ENCODE data around the gene OR52J3. TPM values are rescaled to one million over a fixed set of nuclear protein-coding genes. Genes with fewer than 3 reads are reported as not detected.

The OR52J3 gene
- total RNA-seq = not detected
- not detected for polyA plus RNA-seq
- long read RNA-seq, donor 1 = 0 reads
- long read RNA-seq, donor 2 = 0 reads
- long read RNA-seq, donor 3 = 0 reads

DNA sequence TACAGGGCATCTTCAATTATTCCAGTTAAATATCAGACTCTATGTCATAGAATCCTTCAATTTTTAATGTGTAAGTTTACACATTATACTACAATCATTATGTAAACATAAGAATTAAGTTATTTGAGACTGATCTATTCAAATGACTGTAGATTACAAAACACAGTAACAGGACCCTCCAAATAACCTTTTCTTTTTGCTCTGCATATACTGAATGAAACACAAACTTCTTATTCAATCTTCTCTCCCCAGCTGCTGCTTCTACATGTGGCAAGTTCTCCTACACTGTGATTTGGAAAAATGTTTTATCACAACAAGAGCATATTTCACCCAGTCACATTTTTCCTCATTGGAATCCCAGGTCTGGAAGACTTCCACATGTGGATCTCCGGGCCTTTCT lies at the start of gene OR52J3:
OR52J3 (plus strand) TSS at position 301 of the 400 bp plus-strand sequence; CDS start at position 301, 0 bp downstream.
- H3K9me3 ChIP-seq = no peaks in the 10 kb centered on the region
- no peaks in the 10 kb centered on the region for H3K27me3 ChIP-seq
- H3K27ac ChIP-seq = no peak within 1 kb of the TSS
- intact Hi-C loops (cut with DNase I) = no loop called here
- no peaks in the 10 kb centered on the region for H3K36me3 ChIP-seq
- no peak within 1 kb of the TSS for H3K4me3 ChIP-seq
- DNase-seq (no peak), ATAC-seq (no peak)
- WGBS, 2 donors = 58 to 78% methylated on average over 1 of the region's 1 CpG
- H3K4me1 ChIP-seq = no peaks in the 10 kb centered on the region
- TF ChIP-seq, protein P1, sequence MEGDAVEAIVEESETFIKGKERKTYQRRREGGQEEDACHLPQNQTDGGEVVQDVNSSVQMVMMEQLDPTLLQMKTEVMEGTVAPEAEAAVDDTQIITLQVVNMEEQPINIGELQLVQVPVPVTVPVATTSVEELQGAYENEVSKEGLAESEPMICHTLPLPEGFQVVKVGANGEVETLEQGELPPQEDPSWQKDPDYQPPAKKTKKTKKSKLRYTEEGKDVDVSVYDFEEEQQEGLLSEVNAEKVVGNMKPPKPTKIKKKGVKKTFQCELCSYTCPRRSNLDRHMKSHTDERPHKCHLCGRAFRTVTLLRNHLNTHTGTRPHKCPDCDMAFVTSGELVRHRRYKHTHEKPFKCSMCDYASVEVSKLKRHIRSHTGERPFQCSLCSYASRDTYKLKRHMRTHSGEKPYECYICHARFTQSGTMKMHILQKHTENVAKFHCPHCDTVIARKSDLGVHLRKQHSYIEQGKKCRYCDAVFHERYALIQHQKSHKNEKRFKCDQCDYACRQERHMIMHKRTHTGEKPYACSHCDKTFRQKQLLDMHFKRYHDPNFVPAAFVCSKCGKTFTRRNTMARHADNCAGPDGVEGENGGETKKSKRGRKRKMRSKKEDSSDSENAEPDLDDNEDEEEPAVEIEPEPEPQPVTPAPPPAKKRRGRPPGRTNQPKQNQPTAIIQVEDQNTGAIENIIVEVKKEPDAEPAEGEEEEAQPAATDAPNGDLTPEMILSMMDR (IDR thresholded peaks at IDR 0.05) = no peak

DNA sequence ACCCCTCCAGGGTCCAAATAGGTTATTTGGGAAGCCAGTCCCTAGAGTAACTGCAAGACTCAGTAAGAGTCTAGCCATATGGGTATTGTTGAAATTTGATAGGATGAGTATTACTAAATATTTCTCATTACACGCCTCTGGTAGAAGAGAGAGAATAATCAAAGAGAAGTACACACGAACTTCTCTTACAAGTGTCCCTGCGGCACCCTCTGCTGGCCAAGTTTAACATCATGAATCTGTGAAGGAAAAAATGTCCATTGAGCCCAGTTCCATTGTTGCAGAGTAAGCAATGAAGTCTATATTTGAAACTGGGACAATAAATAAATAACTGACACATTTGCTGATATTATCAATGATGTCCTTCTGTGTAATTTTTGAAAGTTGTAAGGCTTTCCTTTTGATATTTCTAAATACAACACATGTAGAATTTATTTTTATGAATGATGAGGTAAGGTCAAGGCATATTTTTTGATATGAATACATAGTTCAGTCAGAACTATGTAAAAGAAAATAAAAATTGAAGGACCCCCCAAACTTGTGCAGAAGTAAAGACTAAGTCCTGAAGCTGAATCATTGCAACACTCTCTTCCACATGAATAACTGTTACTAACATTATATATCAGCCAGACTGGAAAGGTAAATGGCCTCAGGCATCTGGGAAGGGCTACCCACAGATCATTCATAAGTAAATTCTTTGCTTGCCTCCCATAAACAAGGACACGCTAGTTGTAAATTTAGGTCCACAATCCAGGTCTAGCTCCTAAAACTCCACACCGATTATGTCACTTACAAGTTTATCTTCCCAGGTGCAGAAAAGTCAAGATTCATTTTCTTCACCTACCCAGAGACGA lies 41.7 kb upstream of the OR52J3 start:
- Histone ChIP-seq H3K4me1 (no peaks in the 10 kb centered on the region), H3K9me3 (no peaks in the 10 kb centered on the region), H3K36me3 (no peaks in the 10 kb centered on the region), H3K27me3 (peaks cover 0 to 6% (median 0%) of the 10 kb centered on the region in 7 donors), H3K27ac (no peak overlapping the region), H3K4me3 (no peak overlapping the region)
- TF ChIP-seq, protein P1 (IDR thresholded peaks at IDR 0.05) = peak; percentile 24 to 74 (median 63)
- intact Hi-C loops (cut with DNase I) = loop anchor here in 9 of 10 donors (2.0 to 10.0 kb wide), 6 partner anchors 367 to 820 kb away; partner anchors contain the start of gene OR51D1 (in 7 of the 9)
- peak in 2 of 8 donors; percentile 41 to 44 for ATAC-seq
- 30 to 38% methylated on average over 6 of the region's 6 CpGs for WGBS, 2 donors
- peak; percentile 21 to 34 for DNase-seq

DNA sequence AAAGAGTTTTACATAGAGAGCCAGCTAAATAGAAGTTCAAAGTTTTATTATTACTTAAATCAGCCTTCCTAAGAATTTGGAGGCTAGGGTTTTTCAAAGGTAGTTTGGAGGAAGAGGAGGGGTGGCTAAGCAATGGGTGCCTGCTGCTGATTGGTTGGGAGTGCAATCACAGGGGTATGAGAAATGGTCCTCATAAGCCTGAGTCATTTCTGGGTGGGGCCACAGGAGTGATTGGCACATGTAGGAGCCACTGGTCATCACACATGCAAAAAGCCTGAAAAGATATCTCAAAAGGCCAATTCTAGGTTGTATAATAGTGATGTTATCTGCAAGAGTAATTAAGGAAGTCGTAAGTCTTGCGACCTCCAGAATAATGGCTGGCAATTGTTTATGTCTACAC lies 38.8 kb upstream of the OR52J3 start:
- no peak overlapping the region for H3K27ac ChIP-seq
- WGBS, 2 donors = 55 to 66% methylated on average over 2 of the region's 2 CpGs
- H3K4me3 ChIP-seq = no peak overlapping the region
- no peaks in the 10 kb centered on the region for H3K9me3 ChIP-seq
- TF ChIP-seq, protein P1 (IDR thresholded peaks at IDR 0.05) = no peak
- peaks cover 0 to 5% (median 0%) of the 10 kb centered on the region in 7 donors for H3K27me3 ChIP-seq
- ATAC-seq (no peak), DNase-seq (no peak)
- no peaks in the 10 kb centered on the region for H3K36me3 ChIP-seq
- no peaks in the 10 kb centered on the region for H3K4me1 ChIP-seq
- intact Hi-C loops (cut with DNase I) = loop anchor here in 3 of 10 donors (5.0 to 10.0 kb wide), 3 partner anchors 380 to 823 kb away; no protein-coding TSS in a partner anchor

DNA sequence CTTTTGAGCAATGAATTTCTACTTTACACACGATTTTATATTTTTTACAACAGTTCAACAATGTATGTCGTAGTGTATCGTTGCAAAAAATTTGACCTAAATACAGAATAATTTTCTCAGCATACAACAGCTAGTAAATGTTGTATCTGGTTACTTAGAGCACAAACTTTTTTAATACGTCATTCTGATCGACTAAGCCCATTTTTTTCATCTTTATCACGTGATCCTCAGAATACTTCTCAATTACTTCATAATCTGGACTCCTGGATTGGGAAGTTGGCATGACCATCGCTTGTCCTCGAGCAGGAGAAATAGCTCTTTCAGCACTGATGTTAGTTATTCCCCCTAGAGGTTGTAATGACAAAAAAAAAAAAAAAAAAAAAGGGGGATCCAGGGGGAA lies 35.1 kb upstream of the OR52J3 start:
- DNase-seq (no peak), ATAC-seq (no peak)
- Histone ChIP-seq H3K36me3 (no peaks in the 10 kb centered on the region), H3K9me3 (no peaks in the 10 kb centered on the region), H3K4me1 (no peaks in the 10 kb centered on the region), H3K27me3 (peaks cover 0 to 3% (median 0%) of the 10 kb centered on the region in 7 donors), H3K4me3 (no peak overlapping the region), H3K27ac (no peak overlapping the region)
- 59 to 72% methylated on average over 8 of the region's 8 CpGs for WGBS, 2 donors
- intact Hi-C loops (cut with DNase I) = loop anchor here in 1 of 10 donors (5.0 kb wide), 1 partner anchor 384 kb away; no protein-coding TSS in a partner anchor
- TF ChIP-seq, protein P1 (IDR thresholded peaks at IDR 0.05) = no peak

All from heart right ventricle (tissue), 16 donors.